KG1 (cell line): ENCODE data around the gene FAM163B.

ENCODE experiments used
- DNase-seq: peaks from one replicate; lab custom pipeline; 2025; lab: John Stamatoyannopoulos, UW

The FAM163B gene

DNA sequence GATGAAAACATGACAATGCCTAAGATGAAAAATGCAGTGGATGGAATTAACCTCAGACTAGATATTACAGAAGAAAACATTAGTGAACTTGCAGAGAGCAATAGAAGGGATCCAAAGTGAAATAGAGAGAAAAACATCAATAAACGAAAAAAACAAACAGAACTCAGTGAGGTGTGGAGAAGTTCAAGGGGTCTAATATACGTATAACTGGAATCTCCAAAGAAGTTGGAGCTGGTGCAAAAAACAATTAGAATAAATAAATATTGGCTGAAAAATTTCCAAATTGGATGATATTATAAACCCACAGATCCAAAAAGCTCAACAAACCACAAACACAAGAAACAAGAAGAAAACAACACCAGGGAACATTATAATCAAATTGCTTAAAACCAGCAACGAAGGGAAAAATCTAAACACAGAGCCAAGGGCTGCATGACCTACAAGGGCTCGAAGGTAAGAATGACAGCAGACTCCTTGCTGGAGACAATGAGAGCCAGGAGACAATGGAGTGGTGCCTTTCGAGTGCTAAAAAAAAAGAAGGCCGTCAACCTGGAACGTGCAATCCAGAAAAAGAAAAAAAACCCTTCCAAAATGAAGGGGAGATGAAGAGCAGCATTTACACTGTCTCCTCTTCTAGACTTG, 11.8 kb downstream of the FAM163B start:
- no peak for DNase-seq

DNA sequence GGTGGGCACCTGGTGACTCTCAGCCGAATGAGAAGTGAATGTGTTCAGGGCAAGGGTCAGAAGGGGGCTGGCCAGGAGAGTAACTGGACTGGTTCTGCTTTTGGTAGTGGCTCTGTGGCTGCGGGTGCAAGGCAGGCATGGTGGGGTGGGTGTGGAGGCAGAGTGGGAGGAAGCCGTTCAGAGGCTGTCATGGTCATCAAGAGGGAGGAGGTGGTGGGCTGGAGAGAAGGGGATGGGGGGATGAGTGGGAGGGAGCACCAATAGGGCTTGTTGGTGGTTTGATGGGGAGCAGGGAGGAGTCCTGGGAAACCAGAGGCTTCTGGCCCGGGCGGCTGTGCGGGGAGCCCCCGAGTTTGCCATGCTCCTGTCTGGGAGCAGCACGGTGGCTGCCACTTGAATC, 13.3 kb downstream of the FAM163B start:
- no peak for DNase-seq

- no peak for DNase-seq
These were observed 14.9 kb downstream of the FAM163B start for GRCh38 chr9:133594310-133594709.

- DNase-seq, result no peak
These were observed 15.5 kb downstream of the FAM163B start for GRCh38 chr9:133593587-133594253.

DNA sequence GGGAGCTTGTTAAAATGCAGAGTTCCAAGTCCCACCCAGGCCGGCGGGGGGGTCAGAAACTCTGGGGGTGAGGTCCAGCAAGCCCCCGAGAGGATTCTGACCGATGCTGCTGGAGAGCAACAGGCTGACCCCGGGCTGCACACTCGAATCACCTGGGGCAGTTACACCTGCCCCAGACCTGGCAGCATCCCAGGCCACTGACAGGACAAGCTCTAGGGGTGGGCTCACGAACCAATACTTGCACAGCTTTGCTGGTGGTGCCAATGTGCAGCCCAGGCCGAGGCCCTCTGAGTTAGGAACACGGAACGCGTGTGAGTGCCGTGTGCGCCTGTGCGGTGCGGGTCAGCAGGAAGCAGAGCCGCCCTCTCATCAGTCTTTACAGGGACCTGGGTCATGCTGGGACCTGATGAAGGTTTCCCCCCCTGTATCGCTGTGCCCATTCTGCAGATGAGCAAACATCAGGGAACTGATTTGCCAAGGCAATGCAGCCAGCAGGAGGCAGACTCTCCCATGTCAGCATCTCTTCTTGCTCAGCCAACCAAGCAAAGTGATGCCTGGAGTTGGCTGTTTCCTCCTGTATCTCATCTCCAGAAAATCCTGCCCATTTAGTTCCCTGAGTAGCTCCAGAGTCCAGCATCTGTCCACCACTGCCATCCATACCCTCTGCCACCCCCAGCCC, 16.3 kb downstream of the FAM163B start:
- DNase-seq, result no peak

DNA sequence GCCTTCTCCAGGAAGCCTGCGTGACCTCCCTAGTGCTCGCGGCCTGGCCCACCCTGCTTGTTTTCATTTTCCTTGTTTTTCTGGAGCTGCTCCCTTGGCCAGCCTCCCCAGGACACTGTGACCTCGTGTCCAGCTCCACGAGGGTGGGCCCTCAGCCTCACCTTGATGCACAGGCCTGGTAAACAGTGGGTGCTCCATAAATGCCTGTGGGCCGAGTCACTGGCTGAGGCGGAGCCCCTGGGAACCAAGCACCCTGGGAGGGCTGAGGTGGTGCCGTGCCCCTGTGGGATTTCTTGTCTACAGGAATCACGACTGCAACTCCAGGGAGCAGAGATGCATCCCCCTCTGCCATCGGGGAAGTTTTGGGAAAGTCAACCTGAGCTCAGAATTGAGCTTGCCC, 17.2 kb downstream of the FAM163B start:
- DNase-seq, result no peak

DNA sequence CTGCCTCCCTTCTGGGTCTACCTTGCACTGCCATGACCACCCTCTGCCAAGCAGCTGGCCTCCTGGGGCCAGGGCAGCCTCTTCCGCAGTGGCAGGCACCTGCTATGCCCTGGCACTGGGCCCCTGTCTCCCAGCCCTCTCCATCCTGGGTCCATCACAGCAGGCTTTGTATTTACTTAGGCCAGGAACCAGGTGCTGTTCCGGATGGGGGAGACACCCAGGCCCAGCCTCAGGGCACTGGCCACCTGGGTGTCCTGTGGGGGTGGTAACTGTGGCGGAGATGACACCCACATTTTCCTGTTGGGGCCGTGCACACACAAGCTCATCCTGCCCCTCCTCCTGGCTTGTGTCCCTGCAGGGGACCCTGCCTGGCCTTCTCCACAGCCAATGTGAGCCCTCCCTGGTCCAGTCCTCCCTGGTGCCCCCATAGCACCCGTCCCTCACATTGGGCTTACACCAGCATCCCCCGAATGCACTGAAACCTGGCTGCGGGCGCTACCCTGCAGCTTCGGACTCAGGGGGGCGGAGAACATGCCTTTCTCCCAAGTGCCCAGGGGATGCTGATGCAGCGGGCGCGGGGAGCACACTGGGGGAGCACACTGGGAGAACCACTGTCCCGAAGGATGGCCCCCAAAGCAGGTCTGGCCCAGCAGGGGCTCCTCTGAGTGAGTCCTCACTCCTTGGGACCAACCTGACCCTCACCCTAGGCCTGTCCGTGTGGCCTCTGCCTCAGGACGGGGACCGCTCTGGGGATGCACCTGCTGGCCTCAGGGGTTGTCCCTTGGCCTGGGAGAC, 17.9 kb downstream of the FAM163B start:
- no peak for DNase-seq

DNA sequence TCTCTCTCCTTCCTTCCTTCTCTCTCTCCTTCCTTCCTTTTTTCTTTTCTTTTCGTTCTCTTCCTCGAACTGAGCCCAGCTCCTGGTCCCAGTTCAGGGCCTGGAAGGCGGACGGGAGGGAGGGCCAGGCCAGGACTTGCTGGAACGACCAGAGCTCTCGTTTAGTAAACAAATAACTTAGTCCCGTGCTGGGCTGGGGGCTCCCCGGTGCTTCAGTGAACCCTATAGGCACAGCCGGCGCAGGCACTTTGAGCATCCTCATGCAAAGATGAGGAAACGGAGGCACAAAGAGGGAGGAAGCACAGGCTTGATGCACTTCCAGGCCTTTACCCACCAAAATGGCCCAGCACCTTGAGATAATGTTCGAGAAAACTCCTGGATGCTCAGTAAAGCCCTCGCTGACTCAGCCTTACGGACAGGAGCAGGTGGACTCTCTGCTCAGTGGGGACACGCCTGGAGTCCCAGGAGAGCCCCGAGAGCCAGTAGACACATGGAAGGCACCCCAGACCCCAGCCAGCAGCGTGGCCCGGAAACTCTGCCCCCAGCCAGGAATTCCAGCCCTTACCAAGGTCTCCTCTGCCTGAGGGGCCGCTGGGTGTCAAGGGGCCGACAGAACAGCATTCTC, 18.8 kb downstream of the FAM163B start:
- DNase-seq, result no peak

GRCh38 chr9:133589454-133590227, 19.5 kb downstream of the FAM163B start:
- no peak for DNase-seq

DNA sequence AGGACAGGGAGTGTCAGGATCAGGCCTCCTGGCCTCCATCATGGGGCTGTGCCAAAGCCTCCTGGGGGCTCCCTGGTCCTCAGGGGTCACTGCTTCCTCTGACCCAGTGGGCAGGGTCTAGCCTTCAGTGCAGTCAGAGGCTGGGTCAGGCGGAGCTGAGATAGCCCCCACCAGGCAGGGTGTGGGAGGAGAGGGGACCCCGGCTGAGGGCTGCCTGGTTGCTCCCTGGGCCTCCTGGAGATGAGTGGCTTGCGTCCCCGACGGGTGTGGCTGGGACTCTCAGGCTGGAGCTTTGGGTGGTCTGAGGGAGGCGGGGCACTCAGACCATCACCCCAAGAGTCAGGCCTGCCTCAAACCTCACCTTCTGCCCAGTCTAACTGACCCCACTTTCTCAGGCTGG, 21.7 kb downstream of the FAM163B start:
- DNase-seq, result no peak

DNA sequence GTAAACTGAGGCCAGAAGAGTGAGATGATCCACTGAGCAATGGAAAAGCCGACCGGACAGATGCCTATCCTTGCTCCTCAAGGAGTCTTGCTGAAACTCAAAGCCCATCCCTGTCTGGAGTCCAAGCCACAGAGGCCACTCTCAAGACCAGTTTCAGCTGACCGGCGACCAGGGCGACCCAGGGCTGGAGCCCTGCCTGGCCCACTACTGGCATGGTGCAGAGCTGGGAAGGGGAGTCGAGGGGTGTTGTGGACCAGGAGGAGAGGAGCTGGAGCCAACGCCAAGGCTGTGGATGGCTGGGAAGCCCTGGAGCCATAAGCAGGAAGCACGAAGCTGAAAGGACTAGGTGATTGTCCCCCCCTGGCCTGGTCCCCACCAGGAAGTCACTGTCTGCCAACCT, 22.1 kb downstream of the FAM163B start:
- no peak for DNase-seq

DNA sequence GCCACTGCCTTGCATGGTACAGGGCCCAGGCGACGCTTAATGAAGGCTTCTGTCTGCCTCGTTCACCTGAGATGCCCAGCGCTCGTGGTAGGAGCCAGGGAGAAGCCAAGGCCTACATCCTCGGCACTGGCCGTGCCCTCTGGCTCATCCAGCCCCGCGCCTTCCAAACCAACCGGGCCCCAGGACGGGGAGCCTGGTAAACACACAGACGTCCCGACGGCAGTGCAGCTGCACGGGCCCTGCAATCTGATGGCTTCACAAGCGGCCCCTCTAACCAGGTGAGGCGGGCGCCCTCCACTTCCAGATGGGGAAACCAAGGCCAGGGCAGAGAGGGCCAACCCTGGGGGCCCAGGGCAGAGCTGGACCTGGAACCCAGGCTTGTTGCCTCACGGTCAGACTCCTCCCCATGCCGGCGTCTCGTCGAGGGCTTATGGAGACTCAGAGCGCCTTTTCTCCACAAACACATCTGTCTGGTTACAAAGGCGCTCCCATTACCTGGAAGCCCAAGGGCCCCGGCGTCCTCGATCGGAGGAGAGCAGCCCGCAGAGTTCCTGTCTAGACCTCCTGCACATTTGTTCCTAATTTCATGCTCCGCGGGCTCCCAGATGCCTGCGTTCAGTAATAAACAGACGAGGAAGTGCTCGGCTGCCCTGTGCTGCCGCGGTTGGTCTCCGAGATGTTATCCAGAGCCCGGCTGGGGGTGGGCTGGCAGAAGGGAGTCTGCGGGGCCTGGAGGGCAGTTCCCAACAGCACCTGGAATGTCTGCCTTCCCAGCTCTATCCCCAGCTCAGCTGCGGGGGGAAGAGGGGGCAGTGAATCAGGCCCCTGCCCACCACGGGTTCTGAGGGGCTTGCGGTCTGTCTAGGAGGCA, 23.5 kb downstream of the FAM163B start:
- DNase-seq, result no peak

GRCh38 chr9:133584559-133585476, 24.4 kb downstream of the FAM163B start:
- DNase-seq, result no peak

DNA sequence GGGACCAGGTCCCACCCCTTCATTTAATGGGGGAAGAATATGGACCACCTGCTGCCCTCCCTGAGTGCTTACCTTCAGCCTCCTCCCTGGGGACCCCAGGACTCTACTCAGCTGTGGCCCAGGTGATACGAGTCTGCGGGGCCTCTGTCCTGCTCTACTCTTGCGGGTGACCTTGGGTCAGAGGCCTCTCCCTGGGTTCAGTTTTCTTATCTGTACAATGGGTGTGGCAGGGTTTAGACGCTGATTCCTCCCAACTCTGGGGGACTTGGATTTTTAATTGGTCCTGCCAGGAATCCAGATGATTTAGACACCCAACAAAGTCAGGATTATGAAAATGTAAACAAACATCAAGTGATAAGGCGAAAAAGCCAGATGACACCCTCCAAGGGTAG, 25.0 kb downstream of the FAM163B start:
- DNase-seq, result no peak

DNA sequence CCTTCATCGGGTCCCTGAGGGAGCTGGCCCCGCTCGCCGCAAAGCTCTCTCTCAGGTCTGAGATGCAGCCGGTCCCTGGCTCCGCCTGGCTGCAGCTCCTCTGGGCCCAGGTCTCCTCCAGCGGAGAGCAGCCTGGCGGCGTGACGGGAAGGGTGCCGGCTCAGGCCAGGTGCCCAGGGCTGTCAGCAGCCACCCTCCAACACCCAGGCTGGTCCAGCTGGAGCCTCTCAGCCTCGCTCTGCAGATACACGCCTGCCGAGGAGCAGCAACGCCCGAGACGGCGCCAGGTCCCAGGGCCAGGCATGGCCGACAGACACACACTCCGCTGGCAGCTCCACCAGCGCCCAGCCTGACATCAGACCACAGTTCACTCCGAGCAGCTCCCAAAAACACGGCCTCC, 25.6 kb downstream of the FAM163B start:
- DNase-seq, result no peak

DNA sequence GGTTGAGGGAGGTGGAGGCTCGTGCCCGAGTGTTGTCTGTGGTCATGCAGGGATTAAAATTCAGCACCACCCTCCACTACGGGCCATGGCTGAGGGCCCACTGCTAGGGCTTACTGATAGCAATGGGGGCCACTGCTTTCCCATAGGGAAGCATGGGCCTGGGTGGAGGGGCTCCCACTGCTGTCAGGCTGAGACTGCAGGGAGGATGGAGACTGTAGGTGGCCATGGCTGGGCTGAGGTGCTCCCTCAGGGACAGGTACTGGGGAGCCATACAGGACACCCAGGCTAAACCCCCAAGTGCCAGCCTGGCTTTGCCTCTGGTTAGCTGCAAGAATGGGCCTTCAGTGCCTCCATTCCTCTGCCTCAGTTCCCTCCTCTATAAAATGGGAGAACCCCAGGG, 26.1 kb downstream of the FAM163B start:
- no peak for DNase-seq

GRCh38 chr9:133582501-133583045, 26.6 kb downstream of the FAM163B start:
- DNase-seq, result no peak

DNA sequence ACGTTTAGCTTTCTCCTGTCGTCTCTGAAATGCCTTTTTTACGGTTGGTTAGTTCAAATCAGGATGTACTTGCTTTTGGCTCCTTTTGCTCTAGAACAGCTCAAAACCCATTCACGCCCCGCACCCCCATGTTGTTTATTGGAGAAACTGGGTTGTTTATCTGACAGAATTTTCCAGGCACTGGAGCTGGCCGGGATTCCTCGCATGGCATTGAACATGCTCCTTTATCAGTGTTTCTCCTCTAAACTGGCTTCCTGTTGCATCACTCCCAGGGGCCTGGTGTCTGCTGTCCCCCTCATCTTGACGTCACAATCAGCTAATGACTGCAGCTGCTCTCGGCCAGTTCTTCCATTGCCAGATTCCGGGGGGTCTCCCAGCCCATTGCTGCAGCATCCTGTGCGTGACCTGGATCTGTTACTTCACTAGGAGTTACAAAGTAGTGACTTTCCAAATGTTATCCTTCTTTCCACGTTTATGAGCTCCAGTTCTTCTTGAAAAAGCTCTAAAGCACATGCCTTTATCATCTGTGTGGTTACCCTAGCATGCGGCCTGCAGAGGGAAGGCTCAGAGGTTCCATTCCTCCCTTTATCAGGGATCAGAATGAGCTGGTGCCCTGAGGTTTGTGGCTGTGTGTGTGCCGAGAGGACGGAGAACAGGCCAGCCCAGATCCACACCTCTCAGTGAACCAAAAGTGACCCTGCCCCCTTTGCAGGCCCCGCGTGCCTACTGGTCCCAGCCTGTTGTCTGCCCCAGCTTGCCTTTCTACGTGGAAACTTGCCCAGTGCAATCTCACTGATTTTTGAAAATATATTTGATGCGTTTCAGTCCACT, 27.5 kb downstream of the FAM163B start:
- no peak for DNase-seq
